HG02623 (cell line): ENCODE data around the gene RAPGEF4.

Experiments used
- ATAC-seq: cut with Tn5 transposase; IDR thresholded peaks from one replicate; pipeline ENCODE4 v1.9.1; 2021; ENCODE audit warnings: moderate library complexity; ENCODE audit not compliant: unreplicated experiment

RAPGEF4 gene

GRCh38 chr2:172928756-172929155, 193.1 kb downstream of the RAPGEF4 start:
- ATAC-seq: no peak

- no peak for ATAC-seq
Observed at GRCh38 chr2:172929644-172930043, 194.0 kb downstream of the RAPGEF4 start.

- no peak for ATAC-seq
Observed at GRCh38 chr2:172930871-172931255, 195.2 kb downstream of the RAPGEF4 start.

- ATAC-seq: no peak
Observed at GRCh38 chr2:172931256-172931894, 195.7 kb downstream of the RAPGEF4 start.

- no peak for ATAC-seq
Observed at GRCh38 chr2:172931918-172932520, 196.4 kb downstream of the RAPGEF4 start.

GRCh38 chr2:172937884-172938712, 202.5 kb downstream of the RAPGEF4 start:
- no peak for ATAC-seq

GRCh38 chr2:172938713-172939375, 203.2 kb downstream of the RAPGEF4 start:
- ATAC-seq: no peak

- no peak for ATAC-seq
Observed at GRCh38 chr2:172943539-172943938, 207.9 kb downstream of the RAPGEF4 start.

GRCh38 chr2:172944022-172944793, 208.6 kb downstream of the RAPGEF4 start:
- no peak for ATAC-seq

- no peak for ATAC-seq
Observed at GRCh38 chr2:172944794-172945509, 209.3 kb downstream of the RAPGEF4 start.

GRCh38 chr2:172945510-172945850, 209.8 kb downstream of the RAPGEF4 start:
- ATAC-seq: no peak

- no peak for ATAC-seq
Observed at GRCh38 chr2:172947461-172948153, 212.0 kb downstream of the RAPGEF4 start.

GRCh38 chr2:172949522-172949921, 213.9 kb downstream of the RAPGEF4 start:
- no peak for ATAC-seq

GRCh38 chr2:172950565-172950964, 214.9 kb downstream of the RAPGEF4 start:
- no peak for ATAC-seq

GRCh38 chr2:172951554-172951953, 215.9 kb downstream of the RAPGEF4 start:
- no peak for ATAC-seq

- ATAC-seq: no peak
Observed at GRCh38 chr2:172953411-172953810, 217.8 kb downstream of the RAPGEF4 start.

GRCh38 chr2:172953970-172954852, 218.6 kb downstream of the RAPGEF4 start:
- ATAC-seq: no peak

- no peak for ATAC-seq
Observed at GRCh38 chr2:172955587-172955986, 219.9 kb downstream of the RAPGEF4 start.

- ATAC-seq: no peak
Observed at GRCh38 chr2:172957734-172958133, 222.1 kb downstream of the RAPGEF4 start.
